Common myeloid progenitor, CD34-positive (primary cell): ENCODE results near the gene TSC22D2.
A peak's percentile ranks its signal among the peaks of the same experiment; 100 is the strongest.

ENCODE experiments used
- CTCF ChIA-PET: fragments of 350-600 bp; sonication (Branson Sonifier 250); formaldehyde crosslinking; loops from one replicate; lab custom pipeline; 2021; ENCODE audit warnings: antibody characterized with exemption; lab: Charles Lee
- POLR2A ChIA-PET: fragments of 350-600 bp; sonication (Branson Sonifier 250); formaldehyde crosslinking; loops from one replicate; lab custom pipeline; 2021; ENCODE audit warnings: antibody characterized with exemption; lab: Charles Lee
- DNase-seq, 3 donors: peaks; one replicate each; pipeline versions ENCODE4 v3.0.0 to v3.0.0-alpha.2; 2013
- H3K27ac ChIP-seq, 2 experiments: 1 replicate in 1 of 2; 2 replicates in 1 of 2; pipeline ENCODE4 v1.7.0; 2013; ENCODE audit warnings: inconsistent platforms in 2 of 2, low read length in 2 of 2, mild to moderate bottlenecking in 2 of 2, low read depth in 1 of 2, moderate library complexity in 1 of 2; ENCODE audit not compliant: severe bottlenecking in 2 of 2, insufficient read depth in 1 of 2, poor library complexity in 1 of 2
- H3K27me3 ChIP-seq, 5 experiments: replicated peaks in 2 of 5; 1 replicate in 3 of 5; 2 replicates in 2 of 5; pipeline versions ENCODE4 v1.6.1 to v1.7.0; 2013; ENCODE audit warnings: low read length in 4 of 5, mild to moderate bottlenecking in 2 of 5, moderate library complexity in 2 of 5, inconsistent platforms in 1 of 5; ENCODE audit not compliant: insufficient read depth in 5 of 5, control insufficient read depth in 4 of 5
- H3K36me3 ChIP-seq, 4 experiments: 1 replicate in 2 of 4; 2 replicates in 2 of 4; pipeline versions ENCODE4 v1.6.1 to v1.7.0; 2013; ENCODE audit warnings: low read length in 3 of 4, control low read depth in 1 of 4, mild to moderate bottlenecking in 1 of 4; ENCODE audit not compliant: control insufficient read depth in 4 of 4, insufficient read depth in 4 of 4
- H3K4me1 ChIP-seq, 4 experiments: 1 replicate in 3 of 4; 2 replicates in 1 of 4; pipeline versions ENCODE4 v1.6.1 to v1.7.1; 2013; ENCODE audit warnings: low read length in 3 of 4, mild to moderate bottlenecking in 3 of 4, control low read depth in 1 of 4, inconsistent platforms in 1 of 4, moderate library complexity in 1 of 4; ENCODE audit not compliant: control insufficient read depth in 4 of 4, insufficient read depth in 4 of 4; ENCODE audit errors: control extremely low read depth in 1 of 4
- H3K4me3 ChIP-seq, 7 experiments: 1 replicate in 4 of 7; 2 replicates in 3 of 7; pipeline versions ENCODE4 v1.5.1 to v1.7.0; 2013; ENCODE audit warnings: mild to moderate bottlenecking in 7 of 7, low read length in 6 of 7, moderate library complexity in 6 of 7, inconsistent platforms in 2 of 7, low read depth in 2 of 7, control low read depth in 1 of 7; ENCODE audit not compliant: insufficient read depth in 4 of 7, control insufficient read depth in 1 of 7; ENCODE audit errors: extremely low read depth in 1 of 7
- H3K9me3 ChIP-seq, 5 experiments: 1 replicate in 4 of 5; 2 replicates in 1 of 5; pipeline versions ENCODE4 v1.6.1 to v1.7.1; 2013; ENCODE audit warnings: low read length in 4 of 5, mild to moderate bottlenecking in 2 of 5, inconsistent platforms in 1 of 5, low read depth in 1 of 5, moderate library complexity in 1 of 5; ENCODE audit not compliant: control insufficient read depth in 4 of 5, insufficient read depth in 2 of 5; ENCODE audit errors: control extremely low read depth in 1 of 5
- WGBS: methylation state at CpG from one replicate; pipeline ENCODE4 v1.1.5; 2013; ENCODE audit not compliant: insufficient coverage; 5-methylcytosine and 5-hydroxymethylcytosine counted together

TSC22D2 gene

GRCh38 chr3:150374975-150375374 lies 33.1 kb upstream of the TSC22D2 start:
- CTCF ChIA-PET: no interaction called here
- Histone ChIP-seq H3K4me1 (no peaks in the 10 kb centered on the region), H3K36me3 (no peaks in the 10 kb centered on the region), H3K27me3 (no peaks in the 10 kb centered on the region), H3K4me3 (no peak overlapping the region), H3K27ac (no peak overlapping the region), H3K9me3 (peaks cover 0 to 3% (median 0%) of the 10 kb centered on the region in 5 experiments)
- POLR2A ChIA-PET: no interaction called here
- DNase-seq: no peak

- Histone ChIP-seq H3K27me3 (no peaks in the 10 kb centered on the region), H3K4me3 (no peak overlapping the region), H3K9me3 (peaks cover 0 to 3% (median 0%) of the 10 kb centered on the region in 5 experiments), H3K27ac (no peak overlapping the region), H3K36me3 (no peaks in the 10 kb centered on the region), H3K4me1 (no peaks in the 10 kb centered on the region)
- CTCF ChIA-PET: interaction anchor here (1.3 kb wide), 1 partner anchor 79 kb away, joined by 4 read pairs; no protein-coding TSS in a partner anchor
- 58% methylated on average over 3 of the region's 3 CpGs for WGBS
- POLR2A ChIA-PET: no interaction called here
- no peak for DNase-seq
These were observed 31.9 kb upstream of the TSC22D2 start for GRCh38 chr3:150376001-150376848.

GRCh38 chr3:150377601-150378300 lies 30.3 kb upstream of the TSC22D2 start:
- 100% methylated on average over 1 of the region's 1 CpG for WGBS
- ChIA-PET POLR2A (no interaction called here), CTCF (no interaction called here)
- Histone ChIP-seq H3K36me3 (no peaks in the 10 kb centered on the region), H3K9me3 (peaks cover 0 to 3% (median 0%) of the 10 kb centered on the region in 5 experiments), H3K27ac (no peak overlapping the region), H3K4me3 (no peak overlapping the region), H3K4me1 (peaks cover 0 to 5% (median 0%) of the 10 kb centered on the region in 4 experiments), H3K27me3 (no peaks in the 10 kb centered on the region)
- no peak for DNase-seq

- H3K27ac ChIP-seq: no peak overlapping the region
- no peak overlapping the region for H3K4me3 ChIP-seq
- ChIA-PET POLR2A (no interaction called here), CTCF (no interaction called here)
- WGBS: 100% methylated on average over 3 of the region's 6 CpGs
- no peaks in the 10 kb centered on the region for H3K36me3 ChIP-seq
- H3K9me3 ChIP-seq: peaks cover 0 to 3% (median 0%) of the 10 kb centered on the region in 5 experiments
- H3K4me1 ChIP-seq: peaks cover 0 to 5% (median 0%) of the 10 kb centered on the region in 4 experiments
- H3K27me3 ChIP-seq: no peaks in the 10 kb centered on the region
- no peak for DNase-seq
These were observed 29.8 kb upstream of the TSC22D2 start for GRCh38 chr3:150378301-150378748.

- no peak for DNase-seq
- no CpG with 5 or more reads among the region's 1 CpG for WGBS
- H3K27me3 ChIP-seq: no peaks in the 10 kb centered on the region
- no peaks in the 10 kb centered on the region for H3K36me3 ChIP-seq
- peaks cover 3 to 7% (median 4%) of the 10 kb centered on the region in 4 experiments for H3K4me1 ChIP-seq
- H3K9me3 ChIP-seq: no peaks in the 10 kb centered on the region
- H3K4me3 ChIP-seq: no peak overlapping the region
- ChIA-PET POLR2A (no interaction called here), CTCF (no interaction called here)
- no peak overlapping the region for H3K27ac ChIP-seq
These were observed 28.6 kb upstream of the TSC22D2 start for GRCh38 chr3:150379469-150379868.

GRCh38 chr3:150384296-150385212 lies 23.5 kb upstream of the TSC22D2 start:
- peak; percentile 81 to 90 (median 88) for DNase-seq
- ChIA-PET CTCF (interaction anchor here (0.6 to 2.4 kb wide), 8 partner anchors 12 to 157 kb away, joined by 3 to 11 read pairs (median 4); no protein-coding TSS in a partner anchor), POLR2A (interaction anchor here (0.6 to 1.1 kb wide), 5 partner anchors 23 to 710 kb away, joined by 3 to 8 read pairs (median 4); partner anchors contain the start of gene TSC22D2)
- Histone ChIP-seq H3K36me3 (no peaks in the 10 kb centered on the region), H3K4me1 (peaks cover 5 to 19% (median 15%) of the 10 kb centered on the region in 4 experiments), H3K4me3 (peak overlapping the region in 6 of 7 experiments; percentile 4 to 67 (median 39)), H3K27ac (no peak overlapping the region), H3K27me3 (no peaks in the 10 kb centered on the region), H3K9me3 (no peaks in the 10 kb centered on the region)
- WGBS: 1% methylated on average over 8 of the region's 17 CpGs
